CD4-positive, alpha-beta memory T cell (primary cell): ENCODE measurements around the gene CCDC185. TPM values are rescaled to one million over a fixed set of nuclear protein-coding genes. Genes with fewer than 3 reads are reported as not detected.

Experiments
- CTCF ChIA-PET: fragments of 350-600 bp; sonication (Branson Sonifier 250); formaldehyde crosslinking; loops from one replicate; lab custom pipeline; 2021; ENCODE audit warnings: inconsistent platforms; ENCODE audit not compliant: partially characterized antibody; lab: Charles Lee
- POLR2A ChIA-PET: fragments of 350-600 bp; sonication (Branson Sonifier 250); formaldehyde crosslinking; loops from one replicate; lab custom pipeline; 2021; ENCODE audit not compliant: partially characterized antibody; lab: Charles Lee
- DNase-seq, 5 donors: peaks; one replicate each; pipeline versions ENCODE4 v3.0.0 to v3.0.0-alpha.2; 2020 to 2022; ENCODE audit warnings: mixed read lengths in 1 of 5
- H3K27ac ChIP-seq: one replicate; pipeline ENCODE4 v1.7.0; 2013; ENCODE audit warnings: low read depth, low read length
- H3K27me3 ChIP-seq: 2 replicates; pipeline ENCODE4 v1.7.0; 2013; ENCODE audit warnings: mild to moderate bottlenecking, low read length, moderate library complexity; ENCODE audit not compliant: insufficient read depth
- H3K36me3 ChIP-seq: 2 replicates; pipeline ENCODE4 v1.7.0; 2013; ENCODE audit warnings: mild to moderate bottlenecking, low read length, moderate library complexity; ENCODE audit not compliant: insufficient read depth
- H3K4me1 ChIP-seq: 2 replicates; pipeline ENCODE4 v1.7.0; 2013; ENCODE audit warnings: mild to moderate bottlenecking, low read length, moderate library complexity; ENCODE audit not compliant: insufficient read depth
- H3K4me3 ChIP-seq, 2 donors: one replicate each; pipeline ENCODE4 v1.7.0; 2013; ENCODE audit warnings: low read length in 2 of 2, mild to moderate bottlenecking in 1 of 2
- H3K9me3 ChIP-seq, 2 donors: one replicate each; pipeline ENCODE4 v1.7.0; 2013; ENCODE audit warnings: low read length in 2 of 2, control low read depth in 1 of 2; ENCODE audit not compliant: control insufficient read depth in 1 of 2
- H3K27ac Mint-ChIP-seq, 7 donors: one replicate each; pipeline ENCODE4 v1.8.0; 2020 to 2021; ENCODE audit warnings: mixed read lengths in 7 of 7, mild to moderate bottlenecking in 6 of 7, inconsistent platforms in 3 of 7, moderate library complexity in 3 of 7
- H3K27me3 Mint-ChIP-seq, 2 donors: one replicate each; pipeline ENCODE4 v1.8.0; 2020 to 2021; ENCODE audit warnings: mixed read lengths in 2 of 2
- H3K36me3 Mint-ChIP-seq, 2 donors: one replicate each; pipeline ENCODE4 v1.8.0; 2020 to 2021; ENCODE audit warnings: mixed read lengths in 2 of 2, inconsistent platforms in 1 of 2, mild to moderate bottlenecking in 1 of 2
- H3K4me1 Mint-ChIP-seq, 4 donors: one replicate each; pipeline ENCODE4 v1.8.0; 2020 to 2021; ENCODE audit warnings: mixed read lengths in 4 of 4, mild to moderate bottlenecking in 1 of 4
- H3K4me3 Mint-ChIP-seq, 8 donors: one replicate each; pipeline ENCODE4 v1.8.0; 2020 to 2021; ENCODE audit warnings: mixed read lengths in 8 of 8, mild to moderate bottlenecking in 7 of 8, moderate library complexity in 6 of 8, inconsistent platforms in 3 of 8
- H3K9me3 Mint-ChIP-seq, 8 donors: one replicate each; pipeline ENCODE4 v1.8.0; 2020 to 2021; ENCODE audit warnings: mixed read lengths in 8 of 8, mild to moderate bottlenecking in 5 of 8, inconsistent platforms in 3 of 8, moderate library complexity in 1 of 8
- intact Hi-C: fragments of 100-400 bp; cut with micrococcal nuclease; formaldehyde crosslinking; loops from one replicate; pipeline ENCODE4 v1.15.1; 2023
- polyA plus RNA-seq, 2 donors: library from polyadenylated mRNA; unstranded; fragments of 300-500 nt; fragmentation: Illumina TruSeq; gene quantifications; one replicate each; pipeline ENCODE4 v1.2.3, GENCODE V29; 2021
- total RNA-seq, 2 experiments: library from RNA; stranded (reverse); gene quantifications; one replicate each; pipeline ENCODE4 v1.2.3, GENCODE V29; 2021

CCDC185 gene
- total and polyA plus RNA-seq, 4 experiments from 2014 or later = not detected

DNA sequence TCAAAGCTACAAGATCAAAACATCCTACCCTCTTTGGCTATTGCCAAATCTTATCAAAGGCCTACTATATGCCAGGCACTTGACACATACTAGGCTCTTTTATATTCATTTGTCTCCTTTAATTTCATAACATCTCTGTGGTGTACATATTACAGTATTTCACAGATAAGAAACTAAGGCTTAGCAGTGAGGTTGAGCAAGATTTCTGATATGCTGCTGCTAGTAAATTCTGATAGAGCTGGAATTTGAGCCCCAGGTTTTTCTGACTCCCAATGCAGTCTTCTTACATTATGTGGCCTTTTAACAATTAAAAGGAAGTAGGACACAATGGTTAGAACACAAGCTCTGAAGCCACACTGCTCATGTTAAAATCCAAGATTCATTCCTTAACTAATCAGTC is 16.8 kb downstream of the CCDC185 start:
- CTCF ChIA-PET = no interaction called here
- H3K27me3 Mint-ChIP-seq = peaks cover 3 to 6% of the 10 kb centered on the region in 2 donors

DNA sequence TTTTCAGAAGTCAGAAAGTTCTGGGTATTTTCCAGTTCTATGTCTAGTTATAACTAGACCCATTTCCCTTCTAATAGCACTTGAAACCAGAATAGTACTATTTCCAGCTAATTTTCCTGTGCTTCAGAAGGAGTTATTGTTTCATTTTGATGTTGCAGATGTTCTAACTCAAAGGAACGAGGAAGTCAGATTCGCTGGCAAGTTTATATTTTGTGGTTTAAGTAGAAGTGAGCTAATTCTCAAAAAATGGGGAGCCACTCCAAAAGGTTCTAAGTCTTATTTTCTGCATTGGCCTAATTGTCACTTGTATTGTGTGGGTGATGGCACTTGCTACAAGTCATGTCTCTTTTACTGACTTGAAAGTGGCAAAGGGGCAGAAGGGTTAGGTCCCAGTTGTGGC is 18.1 kb downstream of the CCDC185 start:
- no peak for DNase-seq
- no peaks in the 10 kb centered on the region for H3K27me3 ChIP-seq
- H3K36me3 ChIP-seq = no peaks in the 10 kb centered on the region
- no peak overlapping the region for H3K27ac ChIP-seq
- H3K36me3 Mint-ChIP-seq = no peaks in the 10 kb centered on the region
- CTCF ChIA-PET = interaction anchor here (0.6 to 1.1 kb wide), 2 partner anchors 9 to 1242 kb away, joined by 3 to 4 read pairs; no protein-coding TSS in a partner anchor
- H3K4me1 ChIP-seq = no peaks in the 10 kb centered on the region
- H3K4me1 Mint-ChIP-seq = peaks cover 0 to 5% (median 0%) of the 10 kb centered on the region in 4 donors
- intact Hi-C loops = no loop called here
- POLR2A ChIA-PET = no interaction called here
- H3K27ac Mint-ChIP-seq = no peak overlapping the region
- peaks cover 1 to 4% of the 10 kb centered on the region in 2 donors for H3K27me3 Mint-ChIP-seq
- H3K9me3 ChIP-seq = no peaks in the 10 kb centered on the region
- H3K9me3 Mint-ChIP-seq = no peaks in the 10 kb centered on the region
- no peak overlapping the region for H3K4me3 Mint-ChIP-seq
- no peak overlapping the region for H3K4me3 ChIP-seq

More for the DNA sequence above, 16.8 kb downstream of the CCDC185 start:
- Histone ChIP-seq H3K36me3 (no peaks in the 10 kb centered on the region), H3K27me3 (no peaks in the 10 kb centered on the region), H3K4me3 (no peak overlapping the region), H3K27ac (no peak overlapping the region), H3K4me1 (peaks cover 6% of the 10 kb centered on the region), H3K9me3 (no peaks in the 10 kb centered on the region)
- H3K36me3 Mint-ChIP-seq = no peaks in the 10 kb centered on the region
- DNase-seq = no peak
- H3K4me3 Mint-ChIP-seq = no peak overlapping the region
- intact Hi-C loops = no loop called here
- H3K4me1 Mint-ChIP-seq = peaks cover 3 to 16% (median 8%) of the 10 kb centered on the region in 4 donors
- POLR2A ChIA-PET = no interaction called here
- peaks cover 0 to 2% (median 0%) of the 10 kb centered on the region in 8 donors for H3K9me3 Mint-ChIP-seq
- H3K27ac Mint-ChIP-seq = no peak overlapping the region

DNA sequence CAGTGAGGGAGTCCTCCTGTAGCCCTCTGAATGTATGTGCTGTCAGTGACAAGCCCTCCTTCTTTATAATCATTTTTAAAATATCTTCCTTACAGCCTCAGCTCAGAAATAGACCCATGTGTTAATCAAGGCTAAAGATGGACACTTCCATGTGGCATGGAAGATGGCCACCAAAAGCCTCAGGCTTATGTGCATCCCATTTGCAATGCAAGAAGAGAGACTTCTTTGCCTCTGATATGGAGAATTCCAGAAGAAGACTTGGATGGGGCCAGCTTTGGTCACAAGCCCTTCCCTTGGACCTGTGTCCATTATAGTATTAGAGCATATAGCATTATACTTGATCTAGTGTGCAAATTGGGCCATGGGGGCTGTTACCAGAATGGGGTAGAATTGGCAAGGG is 18.5 kb downstream of the CCDC185 start:
- Mint-ChIP-seq H3K4me1 (peaks cover 0 to under 1% (median 0%) of the 10 kb centered on the region in 4 donors), H3K4me3 (no peak overlapping the region), H3K27ac (no peak overlapping the region), H3K36me3 (no peaks in the 10 kb centered on the region), H3K9me3 (no peaks in the 10 kb centered on the region), H3K27me3 (peaks cover under 1 to 2% of the 10 kb centered on the region in 2 donors)
- POLR2A ChIA-PET = no interaction called here
- no peaks in the 10 kb centered on the region for H3K4me1 ChIP-seq
- no peaks in the 10 kb centered on the region for H3K9me3 ChIP-seq
- no peaks in the 10 kb centered on the region for H3K36me3 ChIP-seq
- no peak for DNase-seq
- H3K27ac ChIP-seq = no peak overlapping the region
- CTCF ChIA-PET = interaction anchor here (1.1 kb wide), 1 partner anchor 9 kb away, joined by 3 read pairs; no protein-coding TSS in a partner anchor
- no peak overlapping the region for H3K4me3 ChIP-seq
- intact Hi-C loops = no loop called here
- no peaks in the 10 kb centered on the region for H3K27me3 ChIP-seq

DNA sequence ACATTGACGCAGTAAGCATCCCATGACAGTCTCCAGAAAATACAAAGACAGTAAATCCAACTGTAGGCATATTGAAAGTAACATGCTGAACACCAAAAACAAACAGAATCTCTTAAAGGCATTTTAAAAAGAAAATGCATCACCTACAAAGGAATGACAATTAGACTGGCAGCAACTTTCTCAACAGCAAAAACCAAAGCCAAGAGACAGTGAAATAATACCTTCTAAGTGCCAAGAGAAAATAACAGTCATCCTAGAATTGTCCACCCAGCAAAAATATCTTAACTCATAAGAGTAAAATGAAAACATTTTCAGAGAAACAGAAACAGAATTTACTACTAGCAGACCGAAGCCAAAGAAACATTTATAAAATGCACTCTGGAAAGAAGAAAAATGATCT is 20.0 kb downstream of the CCDC185 start:
- no peaks in the 10 kb centered on the region for H3K9me3 ChIP-seq
- intact Hi-C loops = no loop called here
- Mint-ChIP-seq H3K9me3 (no peaks in the 10 kb centered on the region), H3K27ac (no peak overlapping the region), H3K36me3 (no peaks in the 10 kb centered on the region), H3K4me1 (no peaks in the 10 kb centered on the region), H3K4me3 (no peak overlapping the region), H3K27me3 (peaks cover 0 to 2% of the 10 kb centered on the region in 2 donors)
- ChIA-PET POLR2A (no interaction called here), CTCF (no interaction called here)
- H3K4me3 ChIP-seq = no peak overlapping the region
- no peak for DNase-seq
- no peak overlapping the region for H3K27ac ChIP-seq
- H3K4me1 ChIP-seq = no peaks in the 10 kb centered on the region
- no peaks in the 10 kb centered on the region for H3K36me3 ChIP-seq
- H3K27me3 ChIP-seq = no peaks in the 10 kb centered on the region

DNA sequence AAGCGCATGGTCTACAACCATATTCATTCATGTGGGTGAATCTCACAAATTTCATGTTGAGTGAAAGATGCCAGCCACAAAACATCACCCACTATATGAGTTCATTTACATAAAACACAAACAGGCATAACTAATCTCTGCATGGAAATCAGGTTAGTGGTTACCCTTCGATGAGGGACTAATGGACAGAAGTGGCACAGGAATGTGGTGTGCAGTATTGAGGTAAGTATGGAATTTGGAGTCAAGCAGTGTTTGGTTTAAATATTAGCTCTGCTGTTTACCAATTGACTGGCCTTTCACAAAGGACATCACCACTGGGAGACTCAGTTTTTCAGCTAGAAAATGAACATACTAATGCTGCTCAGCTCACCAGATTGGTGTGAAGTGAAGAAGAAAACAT is 24.2 kb downstream of the CCDC185 start:
- no peaks in the 10 kb centered on the region for H3K9me3 Mint-ChIP-seq
- no peak overlapping the region for H3K4me3 Mint-ChIP-seq
- no peaks in the 10 kb centered on the region for H3K36me3 Mint-ChIP-seq
- no peak for DNase-seq
- H3K27ac Mint-ChIP-seq = no peak overlapping the region
- no peaks in the 10 kb centered on the region for H3K4me1 Mint-ChIP-seq
- Histone ChIP-seq H3K27me3 (no peaks in the 10 kb centered on the region), H3K9me3 (no peaks in the 10 kb centered on the region), H3K36me3 (no peaks in the 10 kb centered on the region), H3K4me1 (no peaks in the 10 kb centered on the region), H3K4me3 (no peak overlapping the region), H3K27ac (no peak overlapping the region)
- POLR2A ChIA-PET = no interaction called here
- intact Hi-C loops = no loop called here
- H3K27me3 Mint-ChIP-seq = peaks cover 0 to 2% of the 10 kb centered on the region in 2 donors
- CTCF ChIA-PET = no interaction called here

DNA sequence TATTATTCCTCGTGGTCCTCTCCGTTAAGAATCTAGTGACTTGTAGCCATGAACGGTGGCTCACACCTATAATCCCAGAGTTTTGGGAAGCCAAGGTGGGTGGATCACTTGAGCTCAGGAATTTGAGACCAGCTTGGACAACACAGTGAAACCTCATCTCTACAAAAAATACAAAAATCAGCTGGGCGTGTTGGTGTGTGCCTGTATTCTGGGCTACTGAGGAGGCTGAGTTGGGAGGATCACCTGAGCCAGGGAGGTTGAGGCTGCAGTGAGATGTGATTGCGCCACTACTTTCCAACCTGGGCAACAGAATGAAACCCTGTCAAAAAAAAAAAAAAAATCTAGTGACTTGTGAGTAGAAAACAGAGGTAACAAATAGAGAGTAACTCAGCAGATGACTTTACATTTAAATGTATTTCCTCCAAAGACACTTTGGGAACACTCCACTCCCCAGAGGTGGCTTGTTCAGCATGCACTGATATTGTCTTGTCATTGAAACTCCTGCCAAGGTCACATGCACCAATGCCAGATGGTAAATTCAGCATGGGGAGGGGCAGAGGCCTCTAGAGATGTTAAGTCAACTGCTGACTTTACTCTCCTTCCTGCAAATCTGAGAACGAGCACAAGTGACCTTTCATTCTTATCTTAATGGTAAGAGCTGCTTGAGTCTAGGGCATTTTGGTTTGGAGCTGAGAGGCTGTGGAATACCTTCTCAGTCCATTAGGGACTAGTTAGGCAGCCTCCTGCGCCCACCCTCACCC is 24.9 kb downstream of the CCDC185 start:
- CTCF ChIA-PET = no interaction called here

DNA sequence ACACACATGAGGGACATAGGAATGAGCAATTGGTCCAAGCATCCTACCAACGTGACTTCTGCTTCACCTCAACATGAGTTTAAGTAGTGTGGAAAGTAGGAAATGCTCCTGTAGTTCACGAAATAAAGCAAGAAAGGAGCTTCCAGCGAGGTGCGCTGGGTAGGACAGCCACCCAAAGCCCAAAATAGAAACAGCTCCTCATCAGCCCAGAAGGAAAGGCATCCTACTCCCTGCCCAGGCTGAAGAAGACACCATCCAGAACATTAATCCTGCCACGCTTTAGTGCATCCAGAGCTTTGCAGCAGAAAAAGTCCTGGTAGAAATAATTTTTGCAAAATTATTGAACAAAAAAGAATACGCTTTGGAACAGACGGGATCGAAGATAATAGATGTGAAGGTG is 25.9 kb downstream of the CCDC185 start:
- no peaks in the 10 kb centered on the region for H3K36me3 ChIP-seq
- CTCF ChIA-PET = no interaction called here
- H3K4me1 ChIP-seq = no peaks in the 10 kb centered on the region

More for the DNA sequence above, 24.9 kb downstream of the CCDC185 start:
- H3K4me3 Mint-ChIP-seq = no peak overlapping the region
- H3K4me1 ChIP-seq = no peaks in the 10 kb centered on the region
- H3K36me3 ChIP-seq = no peaks in the 10 kb centered on the region
- no peak overlapping the region for H3K27ac ChIP-seq
- no peaks in the 10 kb centered on the region for H3K9me3 ChIP-seq
- no peaks in the 10 kb centered on the region for H3K36me3 Mint-ChIP-seq
- H3K27ac Mint-ChIP-seq = no peak overlapping the region
- intact Hi-C loops = no loop called here
- no peak for DNase-seq
- peaks cover 0 to 3% of the 10 kb centered on the region in 2 donors for H3K27me3 Mint-ChIP-seq
- H3K9me3 Mint-ChIP-seq = no peaks in the 10 kb centered on the region
- POLR2A ChIA-PET = no interaction called here
- H3K4me3 ChIP-seq = no peak overlapping the region
- no peaks in the 10 kb centered on the region for H3K27me3 ChIP-seq
- H3K4me1 Mint-ChIP-seq = no peaks in the 10 kb centered on the region

More for the DNA sequence above, 25.9 kb downstream of the CCDC185 start:
- H3K36me3 Mint-ChIP-seq = no peaks in the 10 kb centered on the region
- no peak overlapping the region for H3K27ac ChIP-seq
- H3K9me3 ChIP-seq = no peaks in the 10 kb centered on the region
- intact Hi-C loops = no loop called here
- peaks cover 0 to 2% of the 10 kb centered on the region in 2 donors for H3K27me3 Mint-ChIP-seq
- H3K27me3 ChIP-seq = no peaks in the 10 kb centered on the region
- H3K4me3 ChIP-seq = no peak overlapping the region
- no peaks in the 10 kb centered on the region for H3K4me1 Mint-ChIP-seq
- DNase-seq = no peak
- POLR2A ChIA-PET = no interaction called here
- H3K9me3 Mint-ChIP-seq = no peaks in the 10 kb centered on the region
- H3K4me3 Mint-ChIP-seq = no peak overlapping the region
- no peak overlapping the region for H3K27ac Mint-ChIP-seq
